CD4-positive, CD25-positive, alpha-beta regulatory T cell (primary cell): ENCODE data around the gene STK40. TPM values are rescaled to one million over a fixed set of nuclear protein-coding genes. Genes with fewer than 3 reads are reported as not detected.

Experiments used
- ATAC-seq, 2 donors: fragments of 150-1000 bp; cut with Tn5 transposase; one replicate each; pipeline ENCODE4 v1.10.0; 2021; ENCODE audit warnings: low read depth in 2 of 2, moderate number of reproducible peaks in 2 of 2, moderate library complexity in 1 of 2
- DNase-seq, 3 donors: peaks; one replicate each; pipeline versions ENCODE4 v3.0.0 to v3.0.0-alpha.2; 2012 to 2022; ENCODE audit warnings: mixed read lengths in 1 of 3
- H3K27ac ChIP-seq: one replicate; pipeline ENCODE4 v1.7.0; 2013; ENCODE audit warnings: mild to moderate bottlenecking, low read length; ENCODE audit not compliant: insufficient read depth, poor library complexity, severe bottlenecking
- H3K27me3 ChIP-seq: one replicate; pipeline ENCODE4 v1.7.0; 2013; ENCODE audit warnings: low read length; ENCODE audit not compliant: control insufficient read depth, insufficient read depth
- H3K36me3 ChIP-seq: one replicate; pipeline ENCODE4 v1.7.0; 2013; ENCODE audit warnings: mild to moderate bottlenecking, low read length, moderate library complexity; ENCODE audit not compliant: control insufficient read depth, insufficient read depth
- H3K4me1 ChIP-seq: 2 replicates; pipeline ENCODE4 v1.7.0; 2013; ENCODE audit warnings: mild to moderate bottlenecking, low read length; ENCODE audit not compliant: insufficient read depth, control insufficient read depth, poor library complexity, severe bottlenecking
- H3K4me3 ChIP-seq: one replicate; pipeline ENCODE4 v1.7.0; 2013; ENCODE audit warnings: low read depth, mild to moderate bottlenecking, low read length, moderate library complexity
- H3K9me3 ChIP-seq, 2 experiments: 1 replicate in 1 of 2; 2 replicates in 1 of 2; pipeline ENCODE4 v1.7.0; 2013; ENCODE audit warnings: low read length in 2 of 2, mild to moderate bottlenecking in 1 of 2, moderate library complexity in 1 of 2; ENCODE audit not compliant: control insufficient read depth in 2 of 2
- H3K27ac Mint-ChIP-seq, 3 donors: one replicate each; pipeline ENCODE4 v1.8.0; 2020 to 2022; ENCODE audit warnings: mild to moderate bottlenecking in 3 of 3, mixed read lengths in 3 of 3, moderate library complexity in 2 of 3
- H3K27me3 Mint-ChIP-seq: one replicate; pipeline ENCODE4 v1.8.0; 2022; ENCODE audit warnings: mild to moderate bottlenecking, mixed read lengths
- H3K36me3 Mint-ChIP-seq: one replicate; pipeline ENCODE4 v1.8.0; 2020; ENCODE audit warnings: mixed read lengths
- H3K4me1 Mint-ChIP-seq, 4 donors: one replicate each; pipeline ENCODE4 v1.8.0; 2020 to 2022; ENCODE audit warnings: mixed read lengths in 4 of 4, mild to moderate bottlenecking in 1 of 4
- H3K4me3 Mint-ChIP-seq, 4 donors: one replicate each; pipeline ENCODE4 v1.8.0; 2020 to 2022; ENCODE audit warnings: mild to moderate bottlenecking in 4 of 4, mixed read lengths in 4 of 4, moderate library complexity in 3 of 4
- H3K9me3 Mint-ChIP-seq, 7 donors: one replicate each; pipeline ENCODE4 v1.8.0; 2020 to 2022; ENCODE audit warnings: mixed read lengths in 7 of 7, mild to moderate bottlenecking in 3 of 7, moderate library complexity in 2 of 7
- polyA plus RNA-seq, 4 donors: library from polyadenylated mRNA; unstranded; fragments of 300-500 nt; fragmentation: Illumina TruSeq; gene quantifications; one replicate each; pipeline ENCODE4 v1.2.3, GENCODE V29; 2021
- total RNA-seq: library from RNA; stranded (reverse); gene quantifications from one replicate; pipeline ENCODE4 v1.2.3, GENCODE V29; 2022

The STK40 gene
- total and polyA plus RNA-seq, 5 donors from 2014 or later, result 27.1 to 36.4 (median 30.1) TPM

DNA sequence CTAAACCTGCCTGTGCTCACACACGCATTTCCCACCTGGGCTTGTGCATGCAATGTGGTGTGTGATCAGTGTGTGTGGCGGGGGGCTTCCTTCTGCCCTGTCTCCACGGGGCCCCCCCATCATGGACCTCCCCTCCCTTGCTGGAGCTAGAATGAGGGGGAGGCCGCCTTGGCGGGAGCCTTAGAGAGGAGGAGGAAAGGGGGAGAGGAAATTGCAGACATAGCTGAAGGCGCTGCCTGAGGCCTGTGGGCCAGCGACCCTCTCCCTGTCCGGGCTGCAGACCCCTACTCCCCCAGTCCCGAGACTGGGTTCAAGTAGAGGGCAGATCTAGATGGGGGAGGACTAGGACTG lies 61.4 kb downstream of the STK40 start:
- H3K9me3 ChIP-seq, result no peaks in the 10 kb centered on the region
- Mint-ChIP-seq H3K4me1 (peaks cover 0 to 31% (median 14%) of the 10 kb centered on the region in 4 donors), H3K27me3 (peaks cover 13% of the 10 kb centered on the region), H3K9me3 (no peaks in the 10 kb centered on the region), H3K4me3 (peak overlapping the region; percentile 76 to 92 (median 80)), H3K36me3 (no peaks in the 10 kb centered on the region), H3K27ac (peak overlapping the region; percentile 62 to 85 (median 75))
- no peak overlapping the region for H3K4me3 ChIP-seq
- no peaks in the 10 kb centered on the region for H3K36me3 ChIP-seq
- peaks cover 33% of the 10 kb centered on the region for H3K4me1 ChIP-seq
- H3K27me3 ChIP-seq, result no peaks in the 10 kb centered on the region
- ATAC-seq, result no peak
- no peak overlapping the region for H3K27ac ChIP-seq
- DNase-seq, result no peak

DNA sequence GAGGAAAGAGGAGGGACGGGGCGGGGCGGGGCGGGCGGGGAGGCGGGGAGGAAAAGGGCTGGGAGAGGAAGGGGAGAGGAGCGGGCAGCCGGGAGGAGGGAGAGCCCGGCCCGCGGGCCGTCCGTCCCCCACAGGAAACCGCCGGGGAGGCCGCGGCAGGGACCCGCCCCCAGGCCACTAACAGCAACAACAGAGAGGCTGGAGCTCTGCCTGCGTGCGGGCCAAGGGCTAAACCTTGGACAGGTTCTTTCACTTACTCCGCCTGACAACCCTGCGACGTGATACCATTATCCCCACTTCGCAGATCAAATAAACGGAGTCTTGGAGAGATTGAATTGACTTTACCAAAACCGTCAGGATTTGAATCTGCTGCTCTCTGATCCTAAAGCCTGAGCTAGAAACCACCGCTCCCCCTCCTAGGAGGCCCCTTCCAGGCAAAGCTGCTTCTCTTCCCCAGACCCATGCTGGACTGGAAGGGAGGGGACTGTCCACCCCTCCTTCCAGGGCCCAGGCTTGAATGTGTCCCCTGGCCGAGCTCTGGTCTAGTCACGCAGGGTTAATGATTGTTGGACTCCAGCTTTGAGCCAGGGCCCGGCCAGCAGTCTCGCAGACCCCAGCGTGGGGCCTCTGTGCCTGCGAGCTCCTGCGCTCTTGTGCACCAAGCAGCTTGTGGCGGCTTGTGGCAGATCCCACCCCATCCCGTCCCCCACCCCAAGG lies 61.9 kb downstream of the STK40 start, which contains the start of gene EVA1B:
TSS of gene EVA1B (minus strand) at position 10 of the 717 bp plus-strand sequence. CDS start 608 bp downstream, outside the sequence.
- Mint-ChIP-seq H3K27ac (peak within 1 kb of the TSS; percentile 75 to 85 (median 79)), H3K4me3 (peak within 1 kb of the TSS; percentile 76 to 92 (median 84)), H3K36me3 (no peaks in the 10 kb centered on the region), H3K4me1 (peaks cover 0 to 31% (median 14%) of the 10 kb centered on the region in 4 donors), H3K9me3 (no peaks in the 10 kb centered on the region), H3K27me3 (peaks cover 13% of the 10 kb centered on the region)
- ATAC-seq, result peak; percentile 14 to 38
- Histone ChIP-seq H3K9me3 (no peaks in the 10 kb centered on the region), H3K27me3 (no peaks in the 10 kb centered on the region), H3K36me3 (no peaks in the 10 kb centered on the region), H3K27ac (peak within 1 kb of the TSS; percentile 14), H3K4me3 (peak within 1 kb of the TSS; percentile 83), H3K4me1 (peaks cover 33% of the 10 kb centered on the region)
- peak; percentile 32 to 74 (median 52) for DNase-seq

DNA sequence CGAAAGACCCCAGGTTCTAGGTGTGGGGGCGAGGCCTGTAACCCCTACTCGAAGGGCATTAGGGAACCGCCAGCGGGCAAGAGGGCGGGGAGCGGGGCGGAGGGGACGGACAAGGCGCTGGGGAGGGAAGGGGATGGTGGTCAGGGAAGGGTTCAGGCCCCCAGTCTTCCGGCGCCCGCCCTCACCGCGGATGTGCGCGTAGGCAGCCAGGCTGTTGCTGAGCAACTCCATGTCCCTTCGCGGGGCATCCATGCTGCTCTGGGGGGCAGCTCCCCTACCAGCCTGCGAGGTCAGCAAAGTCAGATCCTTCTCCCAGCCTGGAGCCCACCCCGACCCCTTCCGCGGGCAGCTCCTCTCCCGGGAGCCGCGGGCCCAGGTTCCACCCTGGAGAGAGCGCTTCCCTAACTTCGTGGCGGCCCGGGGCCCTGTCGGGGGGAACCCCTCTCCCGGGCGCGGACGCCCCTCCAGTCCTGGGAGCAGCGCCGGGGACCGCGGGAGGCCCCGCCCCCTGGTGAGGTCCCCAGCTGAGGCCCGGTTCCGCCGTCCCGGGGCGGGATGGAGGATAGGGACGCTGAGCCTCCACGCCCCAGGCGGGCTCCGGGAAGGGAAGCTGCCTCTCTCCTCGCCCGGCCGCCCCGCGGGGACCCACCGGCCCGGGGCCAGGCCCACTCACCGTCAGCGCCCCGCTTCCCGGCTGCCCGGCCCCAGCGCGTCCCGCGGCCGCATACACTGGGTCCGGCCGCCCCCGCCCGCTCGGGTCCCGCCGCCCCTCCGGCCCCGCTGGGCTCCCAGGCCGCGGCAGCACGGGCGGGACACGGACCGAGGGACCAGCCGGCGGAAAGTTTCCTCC lies 62.7 kb downstream of the STK40 start:
- Histone ChIP-seq H3K4me3 (no peak overlapping the region), H3K27me3 (no peaks in the 10 kb centered on the region), H3K4me1 (peaks cover 33% of the 10 kb centered on the region), H3K27ac (no peak overlapping the region), H3K36me3 (no peaks in the 10 kb centered on the region), H3K9me3 (no peaks in the 10 kb centered on the region)
- peak overlapping the region in 1 of 3 donors; percentile 65 for H3K27ac Mint-ChIP-seq
- ATAC-seq, result peak; percentile 14 to 16
- peaks cover 11% of the 10 kb centered on the region for H3K27me3 Mint-ChIP-seq
- H3K4me3 Mint-ChIP-seq, result peak overlapping the region in 3 of 4 donors; percentile 76 to 84 (median 79)
- no peaks in the 10 kb centered on the region for H3K36me3 Mint-ChIP-seq
- no peaks in the 10 kb centered on the region for H3K9me3 Mint-ChIP-seq
- peaks cover 0 to 31% (median 17%) of the 10 kb centered on the region in 4 donors for H3K4me1 Mint-ChIP-seq
- peak; percentile 40 to 61 (median 41) for DNase-seq

DNA sequence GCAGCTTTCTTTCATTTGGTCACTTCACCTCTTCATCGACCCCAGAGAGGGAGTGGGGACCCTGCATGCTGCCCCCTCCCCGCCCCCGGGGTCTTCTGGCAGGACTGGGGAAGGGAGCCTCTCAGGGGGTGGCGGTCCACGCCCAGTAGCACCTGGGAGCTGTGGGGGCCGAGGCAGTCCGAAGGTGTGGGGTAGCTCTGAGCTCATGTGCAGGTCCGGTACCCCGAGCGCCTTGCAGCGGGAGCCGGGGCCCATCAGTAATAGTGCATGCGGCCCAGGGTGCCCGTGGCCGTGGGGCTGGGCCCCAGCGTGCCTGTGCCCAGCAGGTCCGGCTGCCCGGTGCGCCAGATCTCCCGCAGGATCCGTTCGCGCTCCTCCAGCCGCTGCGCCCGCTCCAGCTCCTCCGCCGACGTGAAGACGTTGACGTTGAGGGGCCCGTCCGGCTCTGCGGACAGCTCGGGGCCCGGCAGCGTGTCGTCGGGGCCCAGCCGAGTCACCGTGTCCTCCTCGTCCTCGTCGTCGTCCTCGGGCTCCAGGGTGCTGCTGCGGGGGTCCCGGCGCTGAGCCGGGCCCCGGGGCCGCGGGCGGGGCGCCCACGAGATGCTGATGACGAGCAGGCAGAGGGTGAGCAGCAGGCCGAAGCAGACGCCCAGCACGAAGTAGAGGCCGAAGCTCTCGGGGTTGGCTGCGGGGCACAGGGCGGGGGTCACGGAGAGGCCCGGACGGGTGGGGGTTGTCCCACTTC lies 63.5 kb downstream of the STK40 start:
- Mint-ChIP-seq H3K27me3 (peaks cover 8% of the 10 kb centered on the region), H3K9me3 (no peaks in the 10 kb centered on the region), H3K4me3 (peak overlapping the region; percentile 75 to 85 (median 82)), H3K36me3 (no peaks in the 10 kb centered on the region), H3K4me1 (peaks cover 0 to 29% (median 18%) of the 10 kb centered on the region in 4 donors), H3K27ac (peak overlapping the region in 1 of 3 donors; percentile 64)
- no peak overlapping the region for H3K27ac ChIP-seq
- H3K9me3 ChIP-seq, result no peaks in the 10 kb centered on the region
- DNase-seq (no peak), ATAC-seq (no peak)
- no peak overlapping the region for H3K4me3 ChIP-seq
- no peaks in the 10 kb centered on the region for H3K27me3 ChIP-seq
- no peaks in the 10 kb centered on the region for H3K36me3 ChIP-seq
- H3K4me1 ChIP-seq, result peaks cover 33% of the 10 kb centered on the region

DNA sequence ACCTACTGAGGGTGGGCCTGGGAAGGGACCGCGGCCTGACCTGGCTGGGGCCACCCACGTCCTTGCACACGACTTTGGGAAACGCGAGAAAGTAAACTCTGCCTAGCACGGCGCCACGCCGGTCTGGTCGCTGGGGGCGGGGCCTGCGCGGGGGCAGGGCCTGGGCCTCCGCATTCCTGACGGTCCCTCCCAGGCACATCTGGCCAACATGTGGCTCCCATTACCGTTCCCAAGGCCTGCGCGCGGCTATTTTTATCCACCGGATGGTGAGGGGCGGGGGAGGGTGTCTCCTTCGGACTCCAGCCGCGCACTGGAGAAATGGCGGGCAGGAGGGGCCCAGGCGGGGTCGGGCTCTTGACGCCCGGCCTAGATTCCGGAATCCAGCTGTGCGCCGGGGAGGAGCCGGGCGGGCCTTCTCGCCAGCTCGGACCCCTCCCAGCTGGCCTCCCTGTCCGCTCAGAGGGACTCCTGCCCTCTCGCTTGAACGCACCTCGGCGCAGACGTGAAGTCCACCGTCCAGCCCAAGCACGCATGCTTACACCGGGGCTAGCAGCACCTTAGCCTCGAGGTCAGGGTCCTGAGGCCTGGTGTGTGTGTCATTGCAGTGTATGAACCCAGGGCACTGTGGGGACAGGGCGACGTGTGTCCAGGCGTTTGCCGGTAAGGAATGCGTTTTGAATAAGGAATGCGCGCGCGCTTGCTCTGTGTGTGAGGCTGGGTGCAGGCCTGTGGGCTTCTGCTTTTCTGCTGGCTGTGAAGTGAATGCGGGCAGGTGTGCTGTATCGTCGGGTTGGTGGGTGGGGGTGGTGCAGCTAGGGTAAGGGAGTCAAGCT lies 64.4 kb downstream of the STK40 start:
- Histone ChIP-seq H3K27ac (no peak overlapping the region), H3K9me3 (no peaks in the 10 kb centered on the region), H3K36me3 (no peaks in the 10 kb centered on the region), H3K4me3 (no peak overlapping the region), H3K27me3 (no peaks in the 10 kb centered on the region), H3K4me1 (peaks cover 33% of the 10 kb centered on the region)
- Mint-ChIP-seq H3K4me1 (peaks cover 0 to 27% (median 15%) of the 10 kb centered on the region in 4 donors), H3K4me3 (peak overlapping the region; percentile 75 to 85 (median 80)), H3K27me3 (peaks cover 4% of the 10 kb centered on the region), H3K9me3 (no peaks in the 10 kb centered on the region), H3K27ac (peak overlapping the region in 1 of 3 donors; percentile 64), H3K36me3 (no peaks in the 10 kb centered on the region)
- no peak for DNase-seq
- ATAC-seq, result peak in 1 of 2 donors; percentile 28

DNA sequence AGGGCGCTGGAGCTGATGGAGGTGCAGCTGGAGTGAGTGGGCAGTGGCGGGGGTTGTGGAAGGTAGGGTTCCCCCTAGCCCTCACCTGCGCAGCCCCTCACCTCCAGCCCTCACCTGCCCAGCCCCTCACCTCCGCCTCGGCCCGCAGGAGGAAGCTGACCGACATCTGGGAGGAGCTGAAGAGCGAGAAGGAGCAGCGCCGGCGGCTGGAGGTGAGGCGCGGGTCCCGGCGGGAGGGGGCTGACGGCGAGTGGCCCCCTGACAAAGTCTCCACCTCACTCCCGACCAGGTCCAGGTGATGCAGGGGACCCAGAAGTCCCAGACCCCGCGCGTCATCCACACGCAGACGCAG lies 65.0 kb downstream of the STK40 start:
- H3K27me3 ChIP-seq, result no peaks in the 10 kb centered on the region
- H3K9me3 ChIP-seq, result no peaks in the 10 kb centered on the region
- Mint-ChIP-seq H3K9me3 (no peaks in the 10 kb centered on the region), H3K36me3 (no peaks in the 10 kb centered on the region), H3K27ac (peak overlapping the region in 2 of 3 donors; percentile 66 to 69), H3K27me3 (peaks cover 4% of the 10 kb centered on the region), H3K4me1 (peaks cover 0 to 27% (median 15%) of the 10 kb centered on the region in 4 donors), H3K4me3 (peak overlapping the region; percentile 77 to 93 (median 82))
- no peak overlapping the region for H3K27ac ChIP-seq
- H3K4me3 ChIP-seq, result no peak overlapping the region
- DNase-seq, result no peak
- H3K36me3 ChIP-seq, result no peaks in the 10 kb centered on the region
- no peak for ATAC-seq
- peaks cover 33% of the 10 kb centered on the region for H3K4me1 ChIP-seq
